ENCODE results near the gene C19orf85.

GRCh38 chr19:55456347-55456746, 8.2 kb downstream of the C19orf85 start:
- TF ChIP-seq POLR2AphosphoS5 (IDR thresholded peaks at IDR 0.05; ENCODE audit: borderline replicate concordance, low read depth, low read length) (no peak), EZH2 (IDR thresholded peaks at IDR 0.05) (no peak), FOXP2 (optimal IDR thresholded peaks at IDR 0.05; ENCODE audit: control extremely low read depth, extremely low read length, insufficient read depth) (no peak)
